GM19240 (cell line): Measurements from ENCODE around the gene MTCL1.

Experiments used
- DNase-seq: peaks from one replicate; pipeline ENCODE4 v3.0.0; 2011; ENCODE audit warnings: low spot score; ENCODE audit not compliant: insufficient read length

Gene MTCL1

DNA sequence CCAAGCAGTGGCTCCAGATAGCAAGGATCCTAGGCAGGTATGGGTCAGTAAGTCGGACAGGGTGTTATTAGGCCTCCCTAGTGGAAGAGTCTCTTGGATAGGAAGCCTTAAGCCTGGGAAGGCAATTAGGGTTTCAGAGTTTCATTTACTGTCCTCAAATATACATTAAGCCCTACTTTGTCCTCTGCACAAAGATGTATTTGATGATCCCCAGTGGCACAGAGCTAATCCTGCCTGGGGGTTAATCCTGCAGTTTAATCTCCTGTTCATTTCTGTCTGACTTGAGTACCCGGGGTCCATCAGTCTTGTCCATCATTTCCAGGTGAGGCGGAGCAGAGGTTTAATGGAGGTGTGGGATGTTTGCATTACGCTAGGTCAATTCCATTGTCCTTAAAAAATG is 62.0 kb downstream of the MTCL1 start:
- no peak for DNase-seq

DNA sequence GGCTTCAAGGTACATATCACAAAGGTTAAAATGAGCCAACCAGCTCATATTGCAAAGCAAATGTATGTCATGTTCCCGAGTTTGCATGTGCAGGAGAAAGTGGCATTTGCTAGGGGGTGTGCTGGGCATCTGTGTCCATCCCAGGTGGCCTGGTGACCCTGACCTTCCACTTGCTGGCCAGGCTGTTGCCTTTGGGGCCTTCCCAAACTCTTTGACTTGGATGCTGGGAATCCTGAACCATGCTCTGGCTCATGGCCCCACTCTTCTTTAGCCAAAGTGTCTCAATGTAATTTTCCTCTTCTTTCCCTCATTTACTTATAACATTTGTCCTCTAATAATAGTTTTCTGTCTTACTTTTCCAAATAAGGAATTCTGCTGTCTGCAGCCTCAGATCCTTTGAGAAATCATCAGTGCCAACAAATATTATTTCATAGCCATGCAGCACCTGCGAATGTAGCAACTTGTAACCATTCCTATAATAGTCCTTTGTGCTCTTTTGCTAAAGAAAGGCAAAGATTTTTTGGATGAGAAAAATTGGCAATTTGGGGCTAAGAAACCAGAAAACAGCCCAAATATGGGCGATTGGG is 64.2 kb downstream of the MTCL1 start:
- no peak for DNase-seq

DNA sequence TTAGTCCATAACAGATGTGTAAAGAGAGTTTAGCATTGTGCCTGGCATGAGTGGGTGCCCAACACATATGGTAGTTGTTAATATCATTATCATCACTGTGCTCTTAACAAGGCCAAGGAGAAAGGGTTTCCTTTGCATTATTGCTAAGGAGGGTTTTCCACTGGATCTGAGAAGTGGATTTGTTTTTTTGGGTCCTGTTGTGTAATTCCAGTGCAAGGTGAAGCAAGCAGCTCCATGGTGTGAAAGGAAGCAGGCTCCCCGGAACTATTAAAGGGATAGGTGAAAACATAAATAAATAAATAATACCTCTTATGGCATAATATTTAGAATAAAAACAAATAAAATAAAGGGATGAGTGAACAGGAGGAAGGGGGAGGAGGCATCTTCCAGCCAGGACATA is 65.3 kb downstream of the MTCL1 start:
- no peak for DNase-seq

DNA sequence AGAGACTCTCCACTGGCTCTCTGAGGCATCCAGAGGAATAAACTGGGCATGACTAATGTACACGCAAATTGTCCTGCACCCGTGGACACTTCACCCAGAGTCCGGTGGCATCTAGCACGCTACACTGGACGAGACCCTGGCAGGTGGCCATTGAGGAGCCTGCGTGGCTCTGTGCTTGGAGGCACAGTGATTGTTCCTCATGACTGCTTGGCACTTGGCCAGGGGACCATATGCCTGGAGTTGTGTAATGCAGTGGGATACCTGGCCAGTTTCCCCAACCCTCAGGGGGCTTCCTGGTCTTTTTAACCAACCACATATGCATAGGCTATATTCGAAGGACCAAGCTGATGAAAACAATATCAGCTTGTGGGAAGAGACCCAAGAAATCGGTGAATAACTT is 66.6 kb downstream of the MTCL1 start:
- DNase-seq: no peak

DNA sequence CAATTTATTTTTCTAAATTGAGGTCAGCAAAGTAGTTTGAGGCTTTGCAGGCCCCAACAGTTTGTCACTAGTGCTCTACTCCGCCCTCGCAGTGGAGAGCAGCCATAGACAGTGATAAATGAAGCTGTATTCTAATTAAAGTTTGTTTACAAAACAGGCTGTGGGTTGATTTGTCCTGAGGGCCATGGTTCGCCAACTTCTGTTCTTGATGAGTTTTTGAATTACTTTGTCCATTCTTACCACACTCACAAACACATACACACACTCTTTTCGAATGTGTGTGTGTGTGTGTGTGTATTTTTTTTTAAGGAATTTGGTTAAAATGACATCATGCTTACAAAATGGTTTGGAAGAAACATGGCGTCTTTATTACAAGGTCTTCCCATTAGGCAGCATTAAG is 68.6 kb downstream of the MTCL1 start:
- DNase-seq: no peak

DNA sequence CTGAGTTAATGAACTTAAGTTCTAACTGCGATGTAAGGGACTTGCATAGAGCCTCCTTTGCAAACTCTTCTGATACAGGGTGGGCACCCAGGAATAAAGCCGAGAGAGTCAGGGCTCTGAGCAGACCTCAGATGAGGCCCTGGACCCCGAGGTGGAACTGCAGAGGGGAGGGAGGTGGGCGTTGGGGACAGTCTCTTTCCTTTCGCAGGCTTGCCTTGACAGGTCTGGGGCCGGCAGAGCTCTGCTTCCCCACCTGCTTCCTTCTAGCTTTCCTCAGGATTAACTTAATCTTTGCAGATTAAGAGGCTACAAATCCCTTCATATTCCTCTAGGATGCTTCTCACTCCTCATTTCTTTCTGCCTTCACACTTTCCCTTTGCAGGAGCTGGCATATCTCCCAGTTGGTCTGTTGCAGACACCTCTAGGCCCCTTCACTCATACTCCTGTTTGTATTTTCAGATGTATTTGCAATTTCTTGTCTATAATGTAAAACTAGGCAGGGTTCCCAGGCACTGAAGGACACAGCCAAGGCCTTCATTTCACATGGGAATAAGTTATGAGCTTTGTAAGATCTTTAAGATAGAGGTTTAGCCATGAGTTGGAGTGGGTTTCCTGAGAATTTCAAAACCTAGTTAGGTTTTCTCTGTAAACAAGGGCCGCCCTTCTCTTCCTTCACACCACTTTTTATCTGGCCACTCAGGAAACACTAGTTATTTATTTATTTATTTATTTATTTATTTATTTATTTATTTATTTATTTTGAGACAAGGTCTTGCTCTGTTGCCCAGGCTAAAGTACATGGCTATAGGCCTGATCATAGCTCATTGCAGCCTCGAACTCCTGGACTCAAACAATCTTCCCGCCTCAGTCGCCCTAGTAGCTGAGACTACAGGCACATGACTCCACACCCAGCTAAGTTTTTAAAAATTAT is 70.9 kb downstream of the MTCL1 start:
- no peak for DNase-seq

DNA sequence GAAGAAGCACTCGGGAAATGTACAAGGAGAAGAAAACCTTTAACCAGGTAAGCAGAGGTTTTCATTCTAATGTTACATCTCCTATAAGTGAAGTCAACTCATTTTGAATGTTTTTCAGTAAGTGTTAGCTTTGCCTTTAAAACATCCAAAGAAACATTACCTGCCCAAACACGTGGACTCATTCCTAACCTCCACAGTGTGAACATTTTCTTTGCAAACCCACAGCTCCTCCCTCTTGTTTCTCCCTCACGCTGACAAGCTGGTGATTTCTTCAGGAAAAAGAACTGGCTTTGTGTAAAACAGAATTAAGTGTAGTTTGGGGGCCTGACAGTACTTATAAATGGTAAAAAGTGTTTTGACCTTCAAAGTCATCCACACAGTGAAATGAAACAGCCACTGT is 72.5 kb downstream of the MTCL1 start:
- no peak for DNase-seq

DNA sequence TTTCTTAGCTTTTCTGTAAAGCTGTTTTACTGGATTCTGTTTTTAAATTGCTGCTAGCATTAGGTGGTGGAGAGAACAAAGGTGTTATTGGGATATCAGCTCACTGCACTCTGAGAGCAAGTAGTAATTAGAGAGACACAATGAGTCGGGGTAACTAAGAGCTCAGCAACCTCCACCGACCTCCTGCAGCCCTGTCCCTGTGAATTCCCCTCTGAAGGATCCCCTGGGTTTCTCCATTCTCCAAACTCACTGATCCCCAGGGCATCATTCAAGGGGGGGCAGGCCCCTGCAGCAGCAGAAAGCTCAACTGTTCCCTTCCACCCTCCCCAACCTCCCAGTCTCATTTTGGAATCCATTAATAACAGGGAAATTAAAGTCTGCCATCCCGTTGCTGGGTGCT is 73.0 kb downstream of the MTCL1 start:
- DNase-seq: no peak

DNA sequence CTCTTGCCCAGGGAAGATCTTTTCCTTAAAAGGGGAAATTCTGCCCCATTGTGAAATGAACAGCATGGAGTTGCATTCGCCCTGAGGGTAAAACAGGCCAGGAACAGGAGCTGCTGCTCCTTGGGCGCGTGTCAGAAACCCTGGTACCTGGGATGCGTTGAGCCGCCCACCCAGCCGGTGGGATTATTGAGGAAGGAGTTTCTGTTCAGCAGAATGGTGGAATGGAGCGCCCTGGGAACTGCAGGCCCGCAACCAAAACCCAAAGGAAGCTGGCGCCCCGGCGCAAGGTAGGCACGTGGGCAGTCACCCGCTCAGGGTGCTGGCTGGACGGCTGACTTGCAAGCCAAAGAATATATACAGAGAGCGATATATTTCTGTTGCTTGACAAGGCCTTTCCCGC is 73.5 kb downstream of the MTCL1 start:
- no peak for DNase-seq

DNA sequence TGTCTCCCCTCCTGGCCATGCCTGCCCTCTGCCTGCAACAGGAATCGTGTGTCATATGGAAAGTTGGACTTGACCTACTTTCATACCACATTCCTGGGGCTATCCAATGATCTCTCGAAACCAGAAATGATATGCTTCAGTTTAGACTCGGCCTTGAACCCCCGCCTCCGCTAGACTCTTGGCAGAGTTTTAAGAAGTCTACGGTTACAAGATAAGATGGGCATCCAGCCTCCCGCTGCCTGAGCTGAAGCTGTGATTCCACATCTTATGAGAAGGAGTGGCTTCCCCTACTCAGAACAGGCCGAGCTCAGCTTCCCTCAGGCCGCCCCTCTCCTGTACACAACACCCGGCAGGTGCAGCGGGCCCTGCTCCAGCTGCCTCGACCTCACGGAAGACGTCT is 73.9 kb downstream of the MTCL1 start:
- DNase-seq: no peak

DNA sequence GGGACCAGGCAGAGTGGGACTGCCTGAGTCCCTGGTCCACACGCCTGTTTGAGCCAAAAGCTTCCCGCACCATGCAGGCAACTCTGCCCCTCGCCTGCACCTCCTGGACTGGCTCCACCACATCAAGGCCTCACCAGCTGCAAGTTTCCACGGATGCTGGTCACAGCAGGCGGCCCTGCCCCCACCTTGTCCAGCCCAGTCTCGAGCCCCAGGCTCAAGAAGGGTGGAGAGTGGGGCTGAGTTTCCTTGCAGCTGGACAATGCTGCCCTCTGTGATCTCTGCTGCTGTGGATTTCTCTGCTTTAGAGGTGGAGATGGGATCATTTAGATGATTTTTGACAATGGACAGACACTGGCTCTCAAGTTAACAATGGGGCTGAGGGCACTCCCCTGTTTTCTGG is 74.9 kb downstream of the MTCL1 start:
- no peak for DNase-seq

DNA sequence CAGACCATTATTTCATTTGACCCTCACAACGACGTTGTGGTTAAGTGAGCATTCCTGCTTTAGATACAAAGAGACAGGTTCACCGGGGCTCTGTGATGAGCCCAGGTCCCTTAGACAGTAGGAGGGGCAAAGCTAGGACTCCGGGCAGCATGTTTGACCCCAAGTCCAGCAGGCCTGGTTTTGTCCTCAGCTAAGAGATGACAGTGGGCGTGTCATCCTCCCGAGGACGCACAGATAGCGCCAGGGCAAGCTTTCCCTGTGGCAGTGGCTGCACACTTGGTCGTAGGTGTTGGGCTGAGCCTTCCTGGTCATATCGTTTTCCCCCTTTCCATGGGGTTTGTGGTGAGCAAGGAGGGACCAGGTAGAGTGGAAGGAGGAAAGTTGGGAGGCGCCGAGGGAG is 76.3 kb downstream of the MTCL1 start:
- DNase-seq: no peak

DNA sequence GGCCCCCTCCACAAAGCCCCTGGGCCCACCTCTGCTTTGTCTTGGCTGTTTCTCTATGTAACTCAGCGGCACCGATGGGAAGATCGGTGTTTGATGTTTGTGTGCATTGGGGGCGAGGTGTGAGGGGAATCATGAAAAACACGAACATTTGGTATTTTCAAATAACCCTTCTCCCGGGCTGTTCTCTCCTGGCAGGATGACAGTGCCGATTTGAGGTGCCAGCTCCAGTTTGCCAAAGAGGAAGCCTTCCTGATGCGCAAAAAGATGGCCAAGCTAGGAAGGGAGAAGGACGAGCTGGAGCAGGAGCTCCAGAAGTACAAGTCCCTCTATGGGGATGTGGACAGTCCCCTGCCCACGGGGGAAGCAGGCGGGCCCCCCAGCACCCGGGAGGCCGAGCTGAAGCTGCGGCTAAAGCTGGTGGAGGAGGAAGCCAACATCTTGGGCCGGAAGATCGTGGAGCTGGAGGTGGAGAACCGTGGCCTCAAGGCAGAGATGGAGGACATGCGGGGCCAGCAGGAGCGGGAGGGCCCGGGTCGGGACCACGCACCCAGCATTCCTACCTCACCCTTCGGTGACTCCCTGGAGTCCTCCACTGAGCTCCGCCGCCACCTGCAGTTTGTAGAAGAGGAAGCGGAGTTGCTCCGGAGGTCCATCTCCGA is 78.1 kb downstream of the MTCL1 start:
- DNase-seq: no peak

DNA sequence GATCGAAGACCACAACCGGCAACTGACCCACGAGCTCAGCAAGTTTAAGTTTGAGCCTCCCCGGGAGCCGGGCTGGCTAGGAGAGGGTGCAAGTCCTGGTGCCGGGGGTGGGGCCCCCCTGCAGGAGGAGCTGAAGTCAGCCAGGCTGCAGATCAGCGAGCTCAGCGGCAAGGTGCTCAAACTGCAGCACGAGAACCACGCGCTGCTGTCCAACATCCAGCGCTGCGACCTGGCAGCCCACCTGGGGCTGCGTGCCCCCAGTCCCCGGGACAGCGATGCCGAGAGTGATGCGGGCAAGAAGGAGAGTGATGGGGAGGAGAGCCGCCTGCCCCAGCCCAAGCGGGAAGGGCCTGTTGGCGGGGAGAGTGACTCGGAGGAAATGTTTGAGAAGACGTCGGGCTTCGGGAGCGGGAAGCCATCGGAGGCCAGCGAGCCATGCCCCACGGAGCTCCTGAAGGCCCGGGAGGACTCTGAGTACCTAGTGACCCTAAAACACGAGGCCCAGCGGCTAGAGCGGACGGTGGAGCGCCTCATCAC is 78.7 kb downstream of the MTCL1 start:
- DNase-seq: no peak

DNA sequence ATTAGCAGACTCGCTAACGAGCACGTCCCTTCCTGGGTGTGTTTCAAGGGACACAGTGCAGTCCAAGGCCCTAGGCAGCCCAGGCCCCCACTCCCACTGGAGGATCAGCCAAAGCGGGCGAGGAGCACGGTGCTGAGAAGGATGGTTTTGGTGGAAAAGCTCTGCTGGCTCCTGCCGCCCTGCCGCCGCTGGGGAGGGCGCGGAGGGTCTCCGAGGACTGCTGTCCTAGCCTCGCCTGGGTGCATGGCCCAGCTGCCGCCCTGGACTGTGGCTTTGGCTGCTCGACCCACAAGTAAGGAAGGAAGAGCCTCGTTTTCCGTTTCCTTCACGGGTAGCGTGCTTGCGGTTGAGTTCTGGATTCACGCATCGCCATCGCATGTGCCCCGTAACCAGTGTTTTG is 79.9 kb downstream of the MTCL1 start:
- no peak for DNase-seq

DNA sequence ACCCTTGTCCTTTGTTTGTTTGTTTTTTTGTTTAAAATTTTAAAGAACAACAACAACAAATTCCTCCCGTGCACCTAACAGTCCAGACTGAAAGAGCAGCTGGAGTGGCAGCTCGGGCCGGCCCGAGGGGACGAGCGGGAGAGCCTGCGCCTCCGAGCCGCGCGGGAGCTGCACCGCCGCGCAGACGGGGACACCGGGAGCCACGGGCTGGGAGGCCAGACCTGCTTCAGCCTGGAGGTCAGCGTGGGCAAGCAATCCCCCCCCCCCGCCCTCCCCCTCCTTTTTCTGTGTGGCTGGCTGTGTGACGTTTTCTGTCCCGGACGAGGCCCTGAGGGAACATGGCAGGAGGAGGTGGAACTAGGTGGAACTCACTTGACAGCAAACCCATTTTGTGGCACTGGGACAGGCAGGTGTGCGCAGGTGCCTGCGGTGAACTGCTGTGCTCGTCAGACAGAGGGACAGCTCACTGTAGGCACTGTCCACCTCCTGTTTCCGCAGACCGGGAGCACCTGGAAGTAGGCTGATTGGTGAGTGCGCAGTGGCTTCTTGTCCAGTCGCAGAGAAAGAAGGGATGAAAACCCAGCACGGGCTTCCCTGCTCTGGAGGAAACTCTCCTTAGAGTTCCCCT is 80.6 kb downstream of the MTCL1 start:
- DNase-seq: no peak

DNA sequence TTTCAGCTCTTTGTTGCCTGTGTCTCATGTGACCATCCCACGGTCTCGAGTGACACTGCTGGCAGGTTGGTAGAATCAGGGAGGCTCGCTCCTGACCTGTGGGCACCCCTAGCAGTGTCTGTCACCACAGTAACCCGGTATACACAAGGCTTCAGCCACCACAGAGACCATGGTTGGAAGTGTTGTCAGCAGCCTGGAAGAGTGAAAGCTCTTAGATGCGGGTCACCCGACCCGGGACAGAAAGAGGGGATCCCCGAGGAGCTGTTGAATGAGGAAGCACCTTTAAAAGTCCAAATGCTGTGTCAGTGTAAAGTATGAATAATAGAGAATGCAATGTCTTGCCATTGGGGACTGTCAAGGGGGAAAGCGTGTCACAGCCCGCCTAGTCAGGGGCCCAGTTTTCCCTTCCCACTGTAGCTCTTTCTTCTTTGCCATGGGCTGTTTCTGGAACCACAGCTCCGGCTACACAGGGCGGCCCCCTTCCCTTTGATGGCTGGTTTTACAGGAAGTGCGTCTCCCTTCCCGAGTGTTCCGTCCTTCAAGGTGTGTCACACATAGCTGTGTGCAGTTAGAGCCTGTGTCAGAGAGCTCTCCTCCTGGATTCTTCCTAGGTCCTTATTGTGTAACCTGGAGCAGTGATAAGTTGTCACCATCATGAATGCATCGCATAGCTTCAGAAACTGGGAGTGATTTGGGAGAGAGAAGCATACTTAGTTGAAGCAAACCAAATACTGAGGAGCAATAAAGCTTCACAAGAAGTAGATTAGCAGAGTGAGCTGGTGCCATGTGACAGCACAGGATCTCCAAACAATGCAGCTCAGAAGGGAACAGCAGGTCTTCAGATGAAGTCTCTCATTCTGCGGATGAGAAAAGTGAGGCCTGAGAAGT is 81.4 kb downstream of the MTCL1 start:
- no peak for DNase-seq

DNA sequence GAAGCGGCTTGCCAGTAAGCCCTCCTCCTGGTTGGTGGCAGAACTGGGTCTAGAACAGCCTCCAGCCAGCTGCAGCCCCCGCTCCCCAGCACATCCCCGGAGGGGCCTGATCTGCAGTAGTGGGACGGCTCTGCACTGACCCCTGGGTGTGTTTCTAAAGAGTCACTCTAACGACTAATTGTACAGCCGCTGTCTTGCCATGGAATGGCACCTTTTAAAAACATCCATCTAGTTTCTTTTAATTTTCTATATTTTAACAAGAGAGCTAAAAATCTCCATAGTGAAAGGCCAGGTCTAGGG is 82.0 kb downstream of the MTCL1 start:
- DNase-seq: no peak

DNA sequence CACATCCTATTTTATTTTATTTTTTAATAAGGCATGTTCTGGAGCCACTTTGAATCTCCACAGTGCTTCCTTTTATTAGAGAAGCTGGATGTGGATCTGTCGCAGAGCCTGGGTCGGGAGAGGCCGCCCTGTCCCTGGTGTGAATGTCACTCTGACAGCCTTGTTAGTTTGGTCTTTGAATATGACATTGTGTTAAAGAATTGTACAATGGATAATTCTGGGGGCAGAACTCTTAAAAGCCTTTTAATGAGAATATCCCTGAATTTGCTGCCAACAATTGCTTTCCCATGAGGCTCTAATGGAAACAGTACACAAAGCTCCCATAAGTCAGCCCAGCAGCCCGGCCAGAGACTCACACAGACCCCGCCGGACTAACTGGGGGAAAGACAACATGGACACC is 82.4 kb downstream of the MTCL1 start:
- no peak for DNase-seq

DNA sequence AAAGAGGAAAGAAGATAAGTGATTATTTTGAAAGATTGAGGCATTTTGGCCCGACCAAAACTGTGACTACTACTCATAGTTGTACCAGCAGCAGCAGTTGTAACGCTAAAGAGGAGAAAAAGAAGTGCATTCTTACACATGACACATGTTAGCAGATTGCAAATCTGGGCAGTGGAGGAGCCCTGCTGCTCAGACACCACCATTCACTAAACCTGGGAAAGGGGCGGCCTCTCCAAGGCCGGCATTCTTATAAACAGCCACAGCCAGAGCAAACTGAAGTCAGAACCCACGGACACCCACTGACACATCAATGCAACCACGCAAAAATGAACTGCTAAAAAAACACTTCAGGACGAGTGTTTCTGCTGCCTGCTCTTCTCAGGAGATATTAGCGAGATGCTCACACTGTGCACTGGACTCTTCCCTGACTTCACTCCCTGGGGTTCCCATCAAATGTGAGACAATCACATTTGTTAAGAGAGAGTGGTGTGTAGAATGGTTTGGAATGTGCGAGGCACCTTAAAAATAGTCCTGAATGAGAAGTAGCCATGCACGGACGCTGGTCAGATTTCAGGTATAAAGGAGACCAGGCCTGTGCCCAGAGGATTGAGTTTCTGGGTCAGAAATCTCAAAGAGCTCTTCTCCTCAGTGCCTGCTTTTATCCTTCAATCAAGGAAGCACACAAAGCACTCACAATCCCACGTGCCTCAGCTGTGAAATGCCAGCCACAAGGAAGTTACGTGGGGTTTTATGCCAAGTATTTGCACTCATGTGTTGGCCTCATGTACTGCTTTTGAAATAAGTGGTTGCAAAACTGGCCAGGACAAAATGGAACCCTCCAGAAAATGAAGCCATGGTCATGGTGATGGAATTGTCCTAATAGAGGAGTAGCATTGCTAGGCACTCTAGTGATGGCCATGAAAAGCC is 83.4 kb downstream of the MTCL1 start:
- no peak for DNase-seq
